SK-N-SH (cell line): Measurements from ENCODE around the gene ZNF764.

Source experiments
- CHD2 ChIP-seq: fragments of 150-350 bp; IDR thresholded peaks from 2 replicates; pipeline ENCODE4 v1.6.1; 2018; ENCODE audit warnings: low read length; ENCODE audit not compliant: partially characterized antibody
- CTCF ChIP-seq: fragments of 200-600 bp; sonication (generic); IDR thresholded peaks from 2 replicates; pipeline ENCODE4 v1.6.1; 2017; ENCODE audit warnings: antibody characterized with exemption, mild to moderate bottlenecking, moderate library complexity
- EP300 ChIP-seq, 2 experiments: IDR thresholded peaks; 2 replicates each; pipeline versions ENCODE4 v1.4.0 to v1.6.1; 2012; ENCODE audit warnings: borderline replicate concordance in 1 of 2, low read depth in 1 of 2, low read length in 1 of 2
- GABPA ChIP-seq: IDR thresholded peaks from 2 replicates; pipeline ENCODE4 v1.4.0; 2012; ENCODE audit warnings: low read depth, mild to moderate bottlenecking
- RFX5 ChIP-seq: IDR thresholded peaks from 2 replicates; pipeline ENCODE4 v1.6.1; 2012; ENCODE audit warnings: mild to moderate bottlenecking, improper control_type of control experiment, low read length
- TEAD4 ChIP-seq: IDR thresholded peaks from 2 replicates; pipeline ENCODE4 v1.4.0; 2012; ENCODE audit warnings: mild to moderate bottlenecking, borderline replicate concordance; ENCODE audit not compliant: insufficient read depth
- ZBTB33 ChIP-seq: IDR thresholded peaks from 2 replicates; pipeline ENCODE4 v1.4.0; 2012; ENCODE audit warnings: low read depth, borderline replicate concordance

GRCh38 chr16:30561089-30561816, 3.1 kb upstream of the ZNF764 start:
- TF ChIP-seq CTCF: no peak
- TF ChIP-seq GABPA: no peak
- no peak for TF ChIP-seq EP300 (IDR thresholded peaks at IDR 0.05; ENCODE audit: borderline replicate concordance in 1 of 2, low read depth in 1 of 2, low read length in 1 of 2)
- TF ChIP-seq RFX5: no peak
- TF ChIP-seq TEAD4: no peak
- TF ChIP-seq ZBTB33: no peak
- TF ChIP-seq CHD2: no peak
